Hematopoietic multipotent progenitor cell treated with erythropoietin and hydrocortisone succinate and interleukin-3 and kit ligand, for 15 days (in vitro differentiated cells): ENCODE data around the gene PAMR1.
"Not testable (repeated sequence)": the region's sequence is repeated elsewhere in the genome, so short reads cannot be mapped to it uniquely, and the experiment has no call there.

Experiments
- DNase-seq: peaks from one replicate; pipeline ENCODE4 v3.0.0-alpha.2; 2015; ENCODE audit warnings: low spot score

The PAMR1 gene

DNA sequence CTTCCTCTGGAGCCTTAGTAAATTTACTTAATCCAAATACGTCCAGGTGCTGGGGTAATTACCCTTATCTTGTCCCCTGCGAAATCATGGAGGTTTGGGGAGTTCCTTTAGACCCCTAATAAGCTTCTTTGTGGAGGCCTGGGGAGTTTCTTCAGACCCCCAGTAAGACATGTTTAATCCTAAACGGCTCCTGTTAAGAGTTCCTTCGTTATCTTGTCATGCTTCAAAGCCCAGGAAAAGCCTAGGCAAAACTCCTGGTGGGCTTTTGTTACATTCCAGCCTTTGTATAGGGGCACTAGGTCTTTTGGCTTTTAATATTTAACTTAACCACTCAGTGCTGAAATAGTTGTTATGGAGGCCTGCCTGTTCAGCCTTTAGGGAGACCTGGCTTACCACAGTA is 18.1 kb upstream of the PAMR1 start:
- DNase-seq, result no peak

DNA sequence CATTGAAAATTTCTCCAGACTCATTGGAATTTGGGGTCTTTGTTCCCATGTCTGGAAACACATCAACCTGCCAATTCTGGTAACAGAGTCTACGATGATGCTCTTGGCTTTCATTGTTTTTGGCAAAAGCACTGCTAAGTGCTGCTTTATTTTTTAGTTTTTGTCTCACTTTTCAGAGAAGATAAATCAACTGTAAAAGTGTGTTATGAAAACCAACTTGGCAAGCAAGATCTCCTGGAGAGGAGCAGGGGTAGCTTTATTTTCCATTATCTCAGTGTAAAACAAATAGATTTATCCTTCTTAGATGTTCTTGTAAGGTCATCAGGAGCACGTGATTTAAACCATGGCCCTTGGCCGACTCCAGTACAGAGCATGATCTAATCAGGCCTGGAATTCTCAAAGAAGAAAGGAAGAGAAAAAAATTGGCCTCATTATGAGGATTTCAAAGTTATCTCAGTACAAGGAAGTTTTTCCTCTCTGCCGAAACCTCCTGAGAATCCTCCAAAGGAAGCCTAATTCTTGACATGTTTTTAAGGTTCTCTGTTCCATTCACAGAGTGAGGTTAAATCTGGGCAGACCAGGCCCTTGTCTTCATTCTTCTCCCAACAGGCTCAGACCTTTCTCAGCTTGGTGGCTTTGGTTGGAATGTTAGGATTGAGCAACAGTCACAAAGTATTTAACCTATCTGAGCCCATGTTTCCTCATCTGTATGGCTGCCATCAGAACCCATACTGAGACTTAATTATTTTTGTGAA is 16.4 kb upstream of the PAMR1 start:
- DNase-seq, result no peak

DNA sequence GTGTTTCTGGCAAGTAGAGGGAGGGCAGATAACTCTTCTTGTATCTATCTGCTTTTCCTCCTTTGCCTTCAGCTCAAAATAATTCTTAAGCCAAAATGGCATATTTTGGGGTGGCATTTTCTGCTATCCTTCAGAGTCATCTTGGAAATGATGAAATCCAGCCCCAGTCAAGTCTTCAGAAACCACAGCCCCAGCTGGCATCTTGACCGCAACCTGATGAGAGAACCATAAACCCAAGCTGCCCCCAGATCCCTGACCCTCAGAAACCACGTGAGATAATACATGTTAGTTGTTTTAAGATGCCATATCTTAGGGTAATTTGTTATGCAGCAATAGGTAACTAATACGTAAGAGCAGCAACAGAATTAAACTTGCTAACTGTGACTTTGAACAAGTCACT is 15.1 kb upstream of the PAMR1 start:
- no peak for DNase-seq

DNA sequence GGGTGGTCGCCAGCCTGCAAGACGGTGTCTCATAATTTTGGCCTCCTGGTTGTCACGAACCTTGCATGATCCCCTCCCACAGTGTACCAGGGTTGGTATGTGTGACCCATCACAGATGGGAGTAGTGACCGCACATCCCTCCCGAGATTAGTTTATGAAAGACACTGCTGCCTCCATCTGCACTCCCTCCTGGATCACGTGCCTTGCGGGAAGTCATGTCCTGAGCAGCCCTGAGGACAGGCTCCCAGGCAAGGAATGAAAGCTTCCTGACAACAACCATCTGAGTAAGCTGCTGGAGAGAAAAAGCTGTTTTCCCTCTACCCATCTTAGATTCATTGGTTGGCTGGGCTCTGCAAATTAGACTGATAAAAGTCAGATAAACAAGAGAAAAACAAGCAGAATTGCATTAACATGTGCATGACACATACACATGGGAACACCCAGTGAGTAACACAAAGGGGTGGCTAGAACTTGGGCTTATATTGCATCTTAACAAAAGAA is 14.4 kb upstream of the PAMR1 start:
- no peak for DNase-seq

DNA sequence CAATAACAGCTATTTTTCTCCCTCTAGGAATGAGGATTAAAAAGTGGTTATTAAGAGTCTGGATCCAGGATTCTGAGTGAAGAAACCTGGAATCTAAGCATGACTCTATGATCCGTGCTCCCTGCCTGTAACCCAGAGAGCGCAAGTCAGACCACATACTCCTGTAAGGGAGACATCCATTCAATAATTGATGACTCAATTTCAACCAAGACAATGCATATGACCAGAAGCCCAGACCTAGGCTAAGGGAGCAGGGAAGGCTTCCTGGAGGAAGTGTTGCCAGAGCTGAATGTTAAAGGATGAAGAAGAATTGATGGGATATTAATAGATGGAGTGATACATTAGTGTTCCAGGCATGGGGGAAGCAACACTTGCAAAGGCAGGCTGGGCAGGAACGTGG is 13.8 kb upstream of the PAMR1 start:
- no peak for DNase-seq

DNA sequence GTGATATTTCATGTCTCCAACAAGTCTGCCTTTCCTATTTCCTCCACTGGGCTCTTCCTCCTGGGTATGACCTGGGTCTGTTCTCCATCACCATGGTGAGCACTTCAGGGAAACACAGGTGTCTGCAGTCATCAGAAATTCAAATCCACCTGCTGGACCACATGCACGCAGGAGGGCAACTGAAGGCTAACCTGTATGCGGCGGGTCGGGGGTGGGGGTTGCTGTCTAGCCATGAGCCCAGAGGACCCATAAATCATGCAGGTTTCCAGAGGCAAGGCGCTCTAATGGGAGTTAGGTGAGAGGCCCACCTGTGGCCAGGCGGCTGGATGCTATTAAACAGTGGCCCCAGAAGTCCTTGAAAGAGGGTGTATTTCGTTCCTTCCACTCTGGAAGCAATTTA is 11.1 kb upstream of the PAMR1 start:
- no peak for DNase-seq

DNA sequence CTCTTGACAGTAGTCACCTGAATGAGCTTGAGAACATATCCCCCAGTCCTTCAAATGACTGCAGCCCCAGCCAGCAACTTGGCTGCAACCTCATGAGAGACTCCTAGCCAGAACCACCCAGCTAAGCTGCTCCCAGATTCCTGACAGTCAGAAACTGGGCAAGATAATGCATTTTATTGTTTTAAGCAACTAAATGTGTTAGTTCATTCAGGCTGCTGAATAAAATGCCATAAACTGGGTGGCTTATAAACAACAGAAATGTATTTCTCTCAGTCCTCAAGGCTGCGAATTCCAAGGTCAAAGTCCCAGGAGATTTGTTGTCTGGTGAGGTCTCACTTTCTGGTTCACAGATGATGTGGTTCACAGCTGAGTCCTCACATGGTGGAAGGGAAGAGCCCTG is 5.8 kb upstream of the PAMR1 start:
- no peak for DNase-seq

DNA sequence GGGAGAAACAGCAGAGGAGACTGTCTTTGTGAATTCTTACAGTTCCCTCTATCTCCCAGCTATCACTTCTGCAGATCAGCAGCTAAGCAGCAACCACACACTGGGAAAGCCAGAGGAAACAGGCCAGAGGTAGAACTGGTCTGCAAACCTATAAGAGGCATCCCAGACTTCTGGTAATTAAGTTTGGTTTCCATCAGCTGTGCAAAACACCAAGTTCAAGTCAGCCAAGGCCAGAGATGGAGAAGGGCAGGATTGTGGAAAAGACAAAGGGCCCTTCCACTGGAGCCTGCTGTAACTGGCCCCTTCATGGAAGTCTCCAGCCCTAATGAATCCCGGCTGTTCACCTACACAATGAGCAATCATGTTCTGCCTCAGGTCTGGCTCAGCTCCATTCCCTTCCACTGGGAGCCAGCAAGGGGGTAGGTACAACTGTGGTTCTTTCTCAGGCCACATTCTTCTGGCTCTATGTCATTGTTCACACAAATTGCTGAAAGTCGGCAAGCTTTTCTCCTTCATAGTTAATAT is 4.6 kb upstream of the PAMR1 start:
- no peak for DNase-seq

DNA sequence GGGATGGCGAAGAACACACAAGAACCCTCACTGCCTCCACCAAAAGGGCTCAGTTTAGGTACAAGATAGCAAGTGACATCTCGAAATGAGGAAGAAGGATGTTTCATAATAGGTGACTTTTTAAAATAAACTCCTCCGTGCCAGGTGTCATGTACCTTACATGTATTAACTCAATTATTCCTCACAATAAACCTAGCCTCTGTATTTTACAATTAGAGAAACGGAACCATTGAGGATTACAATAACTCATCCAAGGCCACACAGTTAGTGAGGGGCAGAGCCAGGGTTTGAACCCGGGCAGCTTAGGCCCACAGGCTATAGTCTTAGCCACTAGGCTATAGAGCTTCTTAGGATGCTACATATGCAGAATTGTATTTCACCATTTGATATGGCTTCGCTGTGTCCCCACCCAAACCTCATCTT is 965 bp upstream of the PAMR1 start:
- no peak for DNase-seq

DNA sequence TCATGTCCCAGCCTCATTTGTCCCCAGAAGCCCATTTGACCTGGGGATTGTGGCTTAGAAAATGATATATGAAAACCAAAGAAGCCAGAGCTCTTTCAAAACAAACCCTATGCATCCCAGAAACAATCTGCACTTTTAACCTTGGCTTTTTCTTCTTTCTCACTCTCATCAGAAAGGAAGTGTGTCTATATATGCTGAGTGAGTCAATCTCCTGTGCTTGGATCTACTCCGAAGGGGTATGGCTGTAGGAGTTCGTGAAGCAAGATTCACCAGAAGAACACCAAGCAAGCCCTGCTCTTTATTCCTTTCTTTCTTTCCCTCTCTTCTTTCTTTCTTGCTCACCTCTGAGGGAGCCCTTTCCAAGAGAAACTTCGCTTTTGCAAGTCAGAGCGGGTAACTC is 636 bp downstream of the PAMR1 start:
- DNase-seq, result no peak

DNA sequence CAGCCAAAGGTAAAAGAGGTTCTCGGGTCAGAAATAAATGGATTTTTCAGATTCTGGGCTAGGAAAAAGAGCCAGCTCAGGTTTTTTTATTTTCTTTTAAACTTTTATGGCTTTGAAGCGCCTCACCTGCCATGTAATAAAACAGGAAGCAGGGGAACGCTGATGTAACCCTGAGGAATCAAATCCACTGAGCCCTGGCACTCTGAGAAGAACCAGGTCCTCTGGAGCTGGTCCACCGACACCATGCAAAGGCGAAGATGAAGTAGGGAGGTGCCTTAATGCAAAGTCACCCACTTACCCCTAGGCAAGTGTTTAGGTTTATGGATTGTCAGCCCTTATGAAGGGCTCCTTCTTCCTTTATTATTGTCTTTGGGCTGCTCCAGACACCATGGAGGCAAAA is 1.6 kb downstream of the PAMR1 start:
- no peak for DNase-seq

DNA sequence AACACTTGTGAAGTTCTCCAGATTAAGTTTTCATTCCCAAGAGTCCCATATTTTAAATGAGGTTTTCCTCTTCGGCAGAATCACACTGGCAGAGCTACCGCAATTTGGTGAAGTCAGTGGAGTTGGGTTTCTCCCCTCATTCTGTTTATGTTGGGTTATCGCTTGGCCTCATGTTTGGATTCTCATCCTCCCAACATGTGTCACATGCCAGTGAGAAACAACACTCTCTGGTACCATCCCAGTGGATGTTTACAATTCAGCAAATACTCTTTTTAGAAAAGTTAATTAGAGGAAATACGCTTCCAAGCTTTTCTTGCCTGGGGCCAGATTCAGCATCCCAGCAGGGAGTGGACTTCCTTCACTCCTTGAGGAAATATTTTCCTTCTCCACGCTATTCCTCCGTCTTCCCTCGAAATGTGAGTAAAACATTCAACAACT is 2.1 kb downstream of the PAMR1 start:
- DNase-seq, result no peak

DNA sequence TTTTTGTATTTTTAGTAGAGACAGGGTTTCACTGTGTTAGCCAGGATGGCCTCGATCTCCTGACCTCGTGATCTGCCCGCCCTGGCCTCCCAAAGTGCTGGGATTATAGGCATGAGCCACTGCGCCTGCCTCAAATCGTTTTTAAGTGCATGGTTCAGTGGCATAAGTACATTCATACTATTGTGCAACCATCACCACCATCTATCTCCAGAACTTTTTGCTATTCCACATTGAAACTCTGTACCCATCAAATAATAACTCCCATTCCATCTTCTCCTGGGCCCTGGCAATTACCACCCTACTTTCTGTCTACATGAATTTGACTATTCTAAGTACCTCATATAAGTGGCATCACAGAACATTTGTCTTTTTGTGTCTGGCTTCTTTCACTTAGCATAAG is 3.3 kb downstream of the PAMR1 start:
- not testable (repeated sequence) for DNase-seq

DNA sequence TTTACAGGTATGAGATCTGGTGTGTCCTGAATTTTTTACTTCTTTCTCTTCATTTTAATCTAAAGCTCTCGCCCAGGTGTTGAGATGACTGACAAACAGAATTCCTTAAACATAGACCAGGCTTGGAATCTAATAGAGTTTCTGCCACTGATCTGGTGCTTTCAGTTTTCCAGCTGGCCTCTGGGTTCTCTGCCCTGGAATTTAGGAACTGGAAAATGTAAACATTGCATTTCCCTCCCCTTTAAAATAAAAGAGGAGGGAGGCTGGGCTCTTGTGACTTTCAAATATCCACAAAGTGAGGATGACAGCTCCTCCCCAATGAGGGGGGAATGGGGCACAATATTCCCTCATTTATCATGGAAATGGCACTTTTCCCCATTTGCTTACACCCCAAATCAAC is 5.0 kb downstream of the PAMR1 start:
- no peak for DNase-seq

DNA sequence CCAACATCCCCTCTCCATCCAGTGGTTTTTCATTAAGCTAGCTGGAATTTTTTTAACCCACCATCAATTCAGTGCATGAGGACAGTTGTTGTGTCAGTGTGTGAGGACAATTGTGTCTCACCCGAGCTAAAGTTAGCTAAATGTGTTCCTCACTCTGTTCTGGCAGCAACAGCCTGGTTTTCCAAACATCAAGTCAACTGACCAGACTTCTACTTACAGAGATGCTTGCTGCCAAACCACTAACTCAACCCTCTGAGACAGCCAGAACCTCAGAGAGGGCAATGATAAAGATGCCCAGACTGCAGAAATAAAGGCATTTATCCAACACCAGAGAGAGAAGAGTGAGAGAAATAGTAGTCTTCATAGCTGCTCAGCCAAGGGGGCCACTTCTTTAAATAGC is 6.7 kb downstream of the PAMR1 start:
- DNase-seq, result no peak

DNA sequence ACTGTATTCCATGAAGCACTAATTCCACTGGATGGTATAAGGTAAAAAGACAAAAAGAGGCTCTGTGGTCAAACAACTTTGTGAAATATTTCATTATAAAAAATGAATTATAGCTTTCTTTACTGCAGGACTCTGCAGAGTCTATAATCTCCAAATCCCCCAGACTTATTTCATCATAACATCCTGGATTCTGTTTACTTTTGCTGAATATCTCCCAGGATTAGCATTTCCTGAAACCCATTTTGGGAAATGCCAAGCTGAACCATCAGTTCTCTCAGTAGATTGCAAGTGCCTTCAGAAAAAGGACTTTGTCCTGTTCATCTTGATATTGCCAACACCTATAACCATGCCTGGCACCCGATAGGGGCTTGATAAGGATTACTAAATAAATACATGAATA is 7.9 kb downstream of the PAMR1 start:
- DNase-seq, result no peak

DNA sequence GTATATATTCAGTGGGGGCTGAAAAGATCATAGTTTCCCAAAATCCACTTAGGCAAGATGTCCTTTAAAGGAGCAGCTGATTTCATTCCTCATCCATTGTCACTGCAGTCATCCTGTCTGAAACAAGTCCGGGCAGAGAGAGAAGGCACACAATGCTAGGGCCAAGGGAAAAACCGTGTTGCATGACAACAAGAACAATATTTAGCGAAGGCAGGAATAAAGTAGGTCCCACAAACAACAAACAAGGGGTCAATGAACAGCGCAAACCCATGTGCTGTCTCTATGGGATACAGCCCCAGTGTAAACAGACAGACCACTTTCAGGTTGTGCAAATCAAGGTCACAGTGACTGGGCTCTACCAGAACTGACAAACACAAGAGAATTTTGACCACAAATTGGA is 9.0 kb downstream of the PAMR1 start:
- no peak for DNase-seq

DNA sequence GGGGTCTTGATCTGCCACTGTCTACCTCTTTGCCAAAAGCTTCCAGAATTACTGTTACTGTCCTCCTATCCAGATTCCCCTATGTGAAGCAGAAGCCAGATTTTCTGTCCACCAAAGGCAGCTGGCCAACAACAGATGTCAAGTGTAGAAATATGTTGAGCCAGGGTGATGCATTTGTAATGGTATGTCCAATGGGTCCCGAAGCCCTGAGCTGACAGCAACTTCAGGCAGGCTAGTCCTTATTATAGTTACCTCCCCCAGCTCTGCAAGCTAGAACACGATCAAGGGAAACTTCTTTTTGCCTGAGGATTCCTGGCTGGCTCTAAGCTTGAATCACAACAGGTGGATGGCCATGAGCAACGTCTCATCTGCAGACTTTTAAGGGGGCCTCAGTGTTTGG is 10.2 kb downstream of the PAMR1 start:
- DNase-seq, result no peak

DNA sequence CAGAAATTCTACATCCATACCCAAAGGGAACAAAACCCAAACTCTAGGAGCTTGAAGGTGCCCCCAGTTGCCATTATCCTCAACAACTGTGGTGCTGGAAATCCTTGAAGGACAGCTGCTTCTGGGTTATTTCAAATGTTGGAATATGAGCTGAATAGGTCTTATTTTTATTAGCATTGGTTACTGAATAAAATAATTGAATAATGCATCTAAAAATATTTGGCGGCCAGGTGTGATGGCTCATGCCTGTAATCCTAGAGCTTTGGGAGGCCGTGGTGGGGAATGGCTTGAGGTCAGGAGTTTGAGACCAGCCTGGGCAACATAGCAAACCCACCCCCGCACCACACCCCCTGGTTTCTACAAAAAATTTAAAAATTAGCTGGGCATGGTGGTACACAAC is 10.9 kb downstream of the PAMR1 start:
- DNase-seq, result no peak

DNA sequence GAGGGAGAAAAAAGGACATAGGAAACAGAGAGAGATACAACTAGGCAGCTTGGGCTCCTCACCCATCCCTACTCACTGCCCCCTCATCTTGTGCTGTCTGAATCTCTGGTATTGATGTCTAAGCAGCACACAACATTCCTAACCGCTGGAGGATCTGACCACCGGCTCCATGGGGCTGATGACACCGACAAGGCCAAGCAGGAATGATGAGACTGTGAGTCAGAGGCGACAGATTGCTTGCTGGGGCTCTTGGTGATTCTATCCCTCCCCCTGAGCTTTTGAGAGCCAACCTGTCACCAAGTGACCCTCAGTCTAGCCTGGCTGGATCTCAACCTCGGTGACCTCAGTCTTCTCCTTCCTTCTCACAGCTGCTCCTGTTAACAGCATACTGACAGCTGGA is 13.8 kb downstream of the PAMR1 start:
- no peak for DNase-seq

DNA sequence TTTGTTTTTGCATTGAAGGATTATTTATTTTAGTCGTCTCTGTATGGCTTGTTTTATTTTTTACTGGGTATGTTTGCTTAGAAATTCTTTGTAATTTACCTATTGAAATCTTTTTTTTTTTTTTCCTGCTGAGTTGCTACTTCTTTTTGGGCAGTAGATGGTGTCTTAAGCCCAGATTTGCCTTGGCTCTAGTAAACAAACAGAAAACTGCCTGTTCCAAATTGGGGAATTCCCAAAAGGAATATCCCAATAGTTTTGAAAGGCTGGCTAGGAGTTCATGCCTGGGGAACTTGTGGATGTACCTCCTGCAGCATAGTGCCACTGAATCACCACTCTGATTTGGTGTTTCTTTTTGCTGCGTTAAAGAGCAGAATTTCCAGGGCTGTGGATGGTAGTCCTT is 17.7 kb downstream of the PAMR1 start:
- DNase-seq, result no peak

DNA sequence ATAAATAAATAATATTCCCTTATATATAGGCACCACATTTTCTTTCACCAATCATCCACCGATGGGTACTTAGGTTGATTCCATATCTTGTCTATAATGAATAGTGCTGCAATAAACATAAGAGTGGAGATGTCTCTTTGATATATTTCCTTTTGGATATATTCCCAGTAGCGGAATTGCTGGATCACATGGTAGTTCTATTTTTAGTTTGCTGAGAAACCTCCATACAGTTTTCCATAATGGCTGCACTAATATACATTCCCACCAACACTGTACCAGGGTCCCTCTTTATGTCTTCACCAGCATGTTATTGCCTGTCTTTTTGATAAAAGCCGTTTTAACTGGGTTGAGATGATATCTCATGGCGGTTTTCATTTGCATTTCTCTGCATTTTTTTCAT is 23.6 kb downstream of the PAMR1 start:
- DNase-seq, result no peak

DNA sequence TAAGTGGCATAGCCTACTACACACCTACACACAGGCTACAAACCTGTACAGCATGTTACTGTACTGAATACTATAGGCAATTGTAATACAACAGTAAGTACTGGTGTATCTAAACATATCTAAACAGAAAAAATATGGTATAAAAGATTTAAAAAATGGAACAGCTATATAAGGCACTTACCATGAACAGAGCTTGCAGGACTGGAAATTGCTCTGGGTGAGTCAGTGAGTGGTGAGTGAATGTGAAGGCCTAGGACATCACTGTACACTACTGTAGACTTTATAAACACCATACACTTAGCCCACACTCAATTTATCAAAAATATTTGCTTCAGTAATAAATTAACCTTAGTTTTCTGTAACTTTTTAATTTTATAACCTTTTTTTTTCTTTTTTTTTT is 24.7 kb downstream of the PAMR1 start:
- DNase-seq, result no peak

DNA sequence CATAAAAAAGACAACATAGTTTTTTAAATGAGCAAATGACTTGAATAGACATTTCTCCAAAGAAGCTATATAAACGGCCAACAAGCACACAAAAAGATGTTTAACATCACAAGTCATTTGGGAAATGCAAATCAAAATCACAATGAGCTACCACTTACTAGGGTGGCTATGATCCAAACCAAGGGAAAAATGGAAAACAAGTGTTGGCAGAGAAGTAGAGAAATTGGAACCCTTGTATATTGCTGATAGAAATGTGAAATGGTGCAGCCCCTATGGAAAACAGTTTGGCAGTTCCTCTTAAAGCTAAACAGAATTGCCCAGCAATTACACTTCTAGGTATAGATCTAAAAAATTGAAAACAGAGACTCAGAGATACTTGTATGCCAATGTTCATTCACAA is 29.0 kb downstream of the PAMR1 start:
- DNase-seq, result no peak
